GM23338 (cell line): Measurements from ENCODE around the gene ADSS1. TPM values are rescaled to one million over a fixed set of nuclear protein-coding genes. Genes with fewer than 3 reads are reported as not detected.
A peak's percentile ranks its signal among the peaks of the same experiment; 100 is the strongest.

ENCODE experiments used
- ATAC-seq: fragments of 200-7000 bp; cut with Tn5 transposase; 3 replicates; pipeline ENCODE4 v1.9.1; 2020
- DNase-seq: peaks from one replicate; pipeline ENCODE4 v3.0.0-alpha.2; 2015; ENCODE audit warnings: low spot score
- H2AFZ ChIP-seq: fragments of 200-600 bp; sonication (generic); 2 replicates; pipeline ENCODE4 v1.8.0; 2016; ENCODE audit warnings: antibody characterized with exemption, mild to moderate bottlenecking, moderate library complexity
- H3F3A ChIP-seq: fragments of 200-600 bp; sonication (generic); replicated peaks from 2 replicates; pipeline ENCODE4 v1.8.0; 2017; ENCODE audit warnings: antibody characterized with exemption, mixed run types, low read depth
- H3K27ac ChIP-seq: fragments of 200-600 bp; sonication (generic); 2 replicates; pipeline ENCODE4 v1.6.1; 2016; ENCODE audit warnings: low read depth
- H3K27me3 ChIP-seq: fragments of 200-600 bp; sonication (generic); 2 replicates; pipeline ENCODE4 v1.8.0; 2016; ENCODE audit warnings: mild to moderate bottlenecking, mixed run types, moderate library complexity; ENCODE audit not compliant: insufficient read depth
- H3K36me3 ChIP-seq: fragments of 200-600 bp; sonication (generic); 2 replicates; pipeline ENCODE4 v1.8.0; 2016; ENCODE audit warnings: mild to moderate bottlenecking; ENCODE audit not compliant: insufficient read depth
- H3K4me1 ChIP-seq: fragments of 200-600 bp; sonication (generic); 2 replicates; pipeline ENCODE4 v1.8.0; 2016; ENCODE audit warnings: mild to moderate bottlenecking, moderate library complexity; ENCODE audit not compliant: insufficient read depth
- H3K4me2 ChIP-seq: fragments of 200-600 bp; sonication (generic); 2 replicates; pipeline ENCODE4 v1.7.1; 2017; ENCODE audit warnings: mixed run types
- H3K4me3 ChIP-seq: fragments of 200-600 bp; sonication (generic); 2 replicates; pipeline ENCODE4 v1.6.1; 2016; ENCODE audit warnings: mixed run types
- H3K79me2 ChIP-seq: fragments of 200-600 bp; sonication (generic); replicated peaks from 2 replicates; pipeline ENCODE4 v1.8.0; 2017; ENCODE audit warnings: mild to moderate bottlenecking; ENCODE audit not compliant: insufficient read depth
- H3K9me2 ChIP-seq: fragments of 200-600 bp; sonication (generic); 2 replicates; pipeline ENCODE4 v1.8.0; 2017; ENCODE audit not compliant: insufficient read depth
- H4K20me1 ChIP-seq: fragments of 200-600 bp; sonication (generic); replicated peaks from 2 replicates; pipeline ENCODE4 v1.8.0; 2017; ENCODE audit warnings: mild to moderate bottlenecking; ENCODE audit not compliant: insufficient read depth
- H3K27ac Mint-ChIP-seq: 2 replicates; pipeline ENCODE4 v1.8.0; 2020; ENCODE audit warnings: inconsistent platforms, mild to moderate bottlenecking, moderate library complexity, mixed read lengths
- H3K27me3 Mint-ChIP-seq: 3 replicates; pipeline ENCODE4 v1.8.0; 2022; ENCODE audit warnings: low read depth, mild to moderate bottlenecking, moderate library complexity, mixed read lengths, inconsistent platforms; ENCODE audit not compliant: insufficient read depth, poor library complexity
- H3K36me3 Mint-ChIP-seq: 3 replicates; pipeline ENCODE4 v1.8.0; 2021; ENCODE audit warnings: low read depth, mild to moderate bottlenecking, inconsistent platforms, moderate library complexity, mixed read lengths
- H3K4me1 Mint-ChIP-seq: 3 replicates; pipeline ENCODE4 v1.8.0; 2020; ENCODE audit warnings: mild to moderate bottlenecking, inconsistent platforms, mixed read lengths
- H3K4me3 Mint-ChIP-seq: 3 replicates; pipeline ENCODE4 v1.8.0; 2021; ENCODE audit warnings: moderate library complexity, mild to moderate bottlenecking, inconsistent platforms, mixed read lengths
- H3K9me3 Mint-ChIP-seq: 3 replicates; pipeline ENCODE4 v1.8.0; 2020; ENCODE audit warnings: moderate library complexity, mild to moderate bottlenecking, inconsistent platforms, mixed read lengths
- CTCF ChIP-seq, 2 experiments: fragments of 200-600 bp in 1 of 2; sonication (generic) in 1 of 2; conservative IDR thresholded peaks; 2 replicates each; pipeline versions ENCODE4 v1.5.1 to v1.6.1; 2016 to 2017; ENCODE audit warnings: antibody characterized with exemption in 2 of 2, low read depth in 2 of 2, mild to moderate bottlenecking in 2 of 2, moderate library complexity in 1 of 2
- ETS1 ChIP-seq: IDR thresholded peaks from 2 replicates; pipeline ENCODE4 v1.6.1; 2016; ENCODE audit warnings: antibody characterized with exemption
- EZH2phosphoT487 ChIP-seq: fragments of 200-600 bp; sonication (generic); IDR thresholded peaks from one replicate; pipeline ENCODE4 v1.8.1; 2018; ENCODE audit warnings: antibody characterized with exemption; ENCODE audit not compliant: unreplicated experiment
- JUNB ChIP-seq: IDR thresholded peaks from one replicate; pipeline ENCODE4 v1.6.1; 2016; ENCODE audit warnings: antibody characterized with exemption; ENCODE audit not compliant: unreplicated experiment
- NANOG ChIP-seq: IDR thresholded peaks from 2 replicates; pipeline ENCODE4 v1.6.1; 2016; ENCODE audit warnings: antibody characterized with exemption, borderline replicate concordance
- POLR2AphosphoS5 ChIP-seq: IDR thresholded peaks from 2 replicates; pipeline ENCODE4 v1.6.1; 2016; ENCODE audit warnings: antibody characterized with exemption, low read depth
- REST ChIP-seq: IDR thresholded peaks from one replicate; pipeline ENCODE4 v1.6.1; 2018; ENCODE audit warnings: antibody characterized with exemption; ENCODE audit not compliant: unreplicated experiment
- STAT1 ChIP-seq: IDR thresholded peaks from one replicate; pipeline ENCODE4 v1.6.1; 2016; ENCODE audit warnings: antibody characterized with exemption; ENCODE audit not compliant: unreplicated experiment
- ZNF462 ChIP-seq: fragments of 250-450 bp; sonication (Bioruptor Pico); IDR thresholded peaks from 2 replicates; pipeline ENCODE4 v1.5.0; 2020; ENCODE audit warnings: mild to moderate bottlenecking, moderate library complexity
- polyA plus RNA-seq: library from polyadenylated mRNA; unstranded; fragments of >200 nt; fragmentation: Nextera tagmentation; extraction: Ambion mirVana; gene quantifications from 2 replicates; pipeline ENCODE4 v1.2.1, GENCODE V29; 2016
- total RNA-seq: library from RNA; depleted of rRNA; stranded (reverse); fragments of >200 nt; shearing (Covaris generic); gene quantifications from 2 replicates; pipeline ENCODE4 v1.2.3, GENCODE V29; 2014

ADSS1 gene
- total and polyA plus RNA-seq, 2 experiments from 2014 or later: 9.5 to 11.6 TPM

GRCh38 chr14:104795781-104796686 lies 72.0 kb downstream of the ADSS1 start:
- Histone ChIP-seq H2AFZ (peak overlapping the region; percentile 93), H3K79me2 (peaks cover 16% of the 10 kb centered on the region), H4K20me1 (peaks cover 15% of the 10 kb centered on the region; the same call in 1 of the 2 replicates), H3F3A (peaks cover 12% of the 10 kb centered on the region; the same call in 1 of the 2 replicates), H3K4me2 (peak overlapping the region; percentile 88), H3K27ac (no peak overlapping the region), H3K4me3 (peak overlapping the region; percentile 72), H3K27me3 (peaks cover 46% of the 10 kb centered on the region), H3K9me2 (no peaks in the 10 kb centered on the region), H3K4me1 (peaks cover 34% of the 10 kb centered on the region), H3K36me3 (no peaks in the 10 kb centered on the region)
- Mint-ChIP-seq H3K27ac (no peak overlapping the region), H3K4me3 (peak overlapping the region; percentile 60), H3K4me1 (peaks cover 43% of the 10 kb centered on the region), H3K9me3 (no peaks in the 10 kb centered on the region), H3K36me3 (peaks cover 3% of the 10 kb centered on the region; the same call in 2 of the 3 replicates), H3K27me3 (peaks cover 46% of the 10 kb centered on the region)
- DNase-seq: peak; percentile 54
- TF ChIP-seq POLR2AphosphoS5 (peak; percentile 48; the same call in 1 of the 2 replicates), JUNB (no peak), CTCF (conservative IDR thresholded peaks at IDR 0.05; ENCODE audit: low read depth in 2 of 2) (no peak), ZNF462 (CRISPR knock-in tag) (no peak), REST (no peak), EZH2phosphoT487 (no peak), NANOG (no peak), ETS1 (no peak), STAT1 (no peak)
- peak; percentile 7; the same call in 2 of the 3 replicates for ATAC-seq
